ENCODE results near the gene ADGRF1.
"Not testable (repeated sequence)": the region's sequence is repeated elsewhere in the genome, so short reads cannot be mapped to it uniquely, and the experiment has no call there.

Gene ADGRF1

GRCh38 chr6:47061309-47062300 lies 19.5 kb upstream of the ADGRF1 start:
- DNase-seq (ENCODE audit: low read depth in 4 of 4, low spot score in 1 of 4), result no peak

- DNase-seq (ENCODE audit: low read depth in 4 of 4, low spot score in 1 of 4), result no peak
These were observed 17.2 kb upstream of the ADGRF1 start for GRCh38 chr6:47059216-47059885.

GRCh38 chr6:47057830-47058540 lies 15.9 kb upstream of the ADGRF1 start:
- no peak for DNase-seq (ENCODE audit: low read depth in 4 of 4, low spot score in 1 of 4)

GRCh38 chr6:47056832-47057231 lies 14.7 kb upstream of the ADGRF1 start:
- no peak for DNase-seq (ENCODE audit: low read depth in 4 of 4, low spot score in 1 of 4)

GRCh38 chr6:47054302-47054701 lies 12.2 kb upstream of the ADGRF1 start:
- DNase-seq (ENCODE audit: low read depth in 4 of 4, low spot score in 1 of 4), result not testable (repeated sequence)

GRCh38 chr6:47048638-47049037 lies 6.5 kb upstream of the ADGRF1 start:
- DNase-seq (ENCODE audit: low read depth in 4 of 4, low spot score in 1 of 4), result no peak

- DNase-seq (ENCODE audit: low read depth in 4 of 4, low spot score in 1 of 4), result peak in 1 of 4 experiments; percentile 1
These were observed 5.6 kb upstream of the ADGRF1 start for GRCh38 chr6:47047479-47048407.

- DNase-seq (ENCODE audit: low read depth in 4 of 4, low spot score in 1 of 4), result no peak
These were observed 5.0 kb upstream of the ADGRF1 start for GRCh38 chr6:47047097-47047478.

GRCh38 chr6:47044397-47044796 lies 2.3 kb upstream of the ADGRF1 start:
- no peak for DNase-seq (ENCODE audit: low read depth in 4 of 4, low spot score in 1 of 4)

GRCh38 chr6:47043286-47043685 lies 1.2 kb upstream of the ADGRF1 start:
- DNase-seq (ENCODE audit: low read depth in 4 of 4, low spot score in 1 of 4), result no peak

GRCh38 chr6:47041741-47042140 lies 391 bp downstream of the ADGRF1 start:
- DNase-seq (ENCODE audit: low read depth in 4 of 4, low spot score in 1 of 4), result no peak

GRCh38 chr6:47034926-47035325 lies 7.2 kb downstream of the ADGRF1 start:
- no peak for DNase-seq (ENCODE audit: low read depth in 4 of 4, low spot score in 1 of 4)

- DNase-seq (ENCODE audit: low read depth in 4 of 4, low spot score in 1 of 4), result no peak
These were observed 7.7 kb downstream of the ADGRF1 start for GRCh38 chr6:47034421-47034820.

- DNase-seq (ENCODE audit: low read depth in 4 of 4, low spot score in 1 of 4), result no peak
These were observed 9.0 kb downstream of the ADGRF1 start for GRCh38 chr6:47032974-47033765.

GRCh38 chr6:47031656-47032055 lies 10.5 kb downstream of the ADGRF1 start:
- DNase-seq (ENCODE audit: low read depth in 4 of 4, low spot score in 1 of 4), result no peak

- DNase-seq (ENCODE audit: low read depth in 4 of 4, low spot score in 1 of 4), result no peak
These were observed 12.1 kb downstream of the ADGRF1 start for GRCh38 chr6:47029865-47030561.

GRCh38 chr6:47028835-47029360 lies 13.2 kb downstream of the ADGRF1 start:
- no peak for DNase-seq (ENCODE audit: low read depth in 4 of 4, low spot score in 1 of 4)

- DNase-seq (ENCODE audit: low read depth in 4 of 4, low spot score in 1 of 4), result no peak
These were observed 14.8 kb downstream of the ADGRF1 start for GRCh38 chr6:47027315-47027714.

GRCh38 chr6:47026679-47027078 lies 15.5 kb downstream of the ADGRF1 start:
- no peak for DNase-seq (ENCODE audit: low read depth in 4 of 4, low spot score in 1 of 4)
